ENCODE measurements around the gene ROPN1L.

ROPN1L gene

GRCh38 chr5:10479154-10479721 is 37.6 kb downstream of the ROPN1L start:
- no peak for DNase-seq (ENCODE audit: low read depth in 1 of 2, low spot score in 1 of 2)
- in situ Hi-C loops (cut with HindIII; ENCODE audit: low pct_unique_long_range_greater_than_20kb, low sequenced_read_pairs) = no loop called here
- no peak for TF ChIP-seq JUND (IDR thresholded peaks at IDR 0.05; ENCODE audit: low read depth)

GRCh38 chr5:10480237-10480985 is 38.7 kb downstream of the ROPN1L start:
- in situ Hi-C loops (cut with HindIII; ENCODE audit: low pct_unique_long_range_greater_than_20kb, low sequenced_read_pairs) = no loop called here
- no peak for DNase-seq (ENCODE audit: low read depth in 1 of 2, low spot score in 1 of 2)
- TF ChIP-seq JUND (IDR thresholded peaks at IDR 0.05; ENCODE audit: low read depth) = no peak

- TF ChIP-seq JUND (IDR thresholded peaks at IDR 0.05; ENCODE audit: low read depth) = no peak
- peak in 1 of 2 experiments; percentile 12 for DNase-seq (ENCODE audit: low read depth in 1 of 2, low spot score in 1 of 2)
- in situ Hi-C loops (cut with HindIII; ENCODE audit: low pct_unique_long_range_greater_than_20kb, low sequenced_read_pairs) = no loop called here
These were observed 39.7 kb downstream of the ROPN1L start for GRCh38 chr5:10481241-10481935.

- in situ Hi-C loops (cut with HindIII; ENCODE audit: low pct_unique_long_range_greater_than_20kb, low sequenced_read_pairs) = no loop called here
- TF ChIP-seq JUND (IDR thresholded peaks at IDR 0.05; ENCODE audit: low read depth) = no peak
- DNase-seq (ENCODE audit: low read depth in 1 of 2, low spot score in 1 of 2) = no peak
These were observed 41.3 kb downstream of the ROPN1L start for GRCh38 chr5:10482791-10483530.

- DNase-seq (ENCODE audit: low read depth in 1 of 2, low spot score in 1 of 2) = no peak
These were observed 43.1 kb downstream of the ROPN1L start for GRCh38 chr5:10484774-10485141.

GRCh38 chr5:10485142-10485795 is 43.6 kb downstream of the ROPN1L start:
- DNase-seq (ENCODE audit: low read depth in 1 of 2, low spot score in 1 of 2) = no peak
- in situ Hi-C loops (cut with HindIII; ENCODE audit: low pct_unique_long_range_greater_than_20kb, low sequenced_read_pairs) = no loop called here
- no peak for TF ChIP-seq JUND (IDR thresholded peaks at IDR 0.05; ENCODE audit: low read depth)

More at GRCh38 chr5:10484774-10485141, 43.1 kb downstream of the ROPN1L start:
- in situ Hi-C loops (cut with HindIII; ENCODE audit: low pct_unique_long_range_greater_than_20kb, low sequenced_read_pairs) = no loop called here
- TF ChIP-seq JUND (IDR thresholded peaks at IDR 0.05; ENCODE audit: low read depth) = no peak

GRCh38 chr5:10485897-10486296 is 44.2 kb downstream of the ROPN1L start:
- no peak for DNase-seq (ENCODE audit: low read depth in 1 of 2, low spot score in 1 of 2)
- TF ChIP-seq JUND (IDR thresholded peaks at IDR 0.05; ENCODE audit: low read depth) = no peak
- in situ Hi-C loops (cut with HindIII; ENCODE audit: low pct_unique_long_range_greater_than_20kb, low sequenced_read_pairs) = no loop called here

GRCh38 chr5:10486511-10487344 is 45.0 kb downstream of the ROPN1L start:
- no peak for TF ChIP-seq JUND (IDR thresholded peaks at IDR 0.05; ENCODE audit: low read depth)
- no peak for DNase-seq (ENCODE audit: low read depth in 1 of 2, low spot score in 1 of 2)
- in situ Hi-C loops (cut with HindIII; ENCODE audit: low pct_unique_long_range_greater_than_20kb, low sequenced_read_pairs) = no loop called here

GRCh38 chr5:10488144-10488543 is 46.5 kb downstream of the ROPN1L start:
- no peak for TF ChIP-seq JUND (IDR thresholded peaks at IDR 0.05; ENCODE audit: low read depth)
- DNase-seq (ENCODE audit: low read depth in 1 of 2, low spot score in 1 of 2) = no peak
- in situ Hi-C loops (cut with HindIII; ENCODE audit: low pct_unique_long_range_greater_than_20kb, low sequenced_read_pairs) = no loop called here

- in situ Hi-C loops (cut with HindIII; ENCODE audit: low pct_unique_long_range_greater_than_20kb, low sequenced_read_pairs) = no loop called here
- TF ChIP-seq JUND (IDR thresholded peaks at IDR 0.05; ENCODE audit: low read depth) = no peak
- DNase-seq (ENCODE audit: low read depth in 1 of 2, low spot score in 1 of 2) = no peak
These were observed 48.2 kb downstream of the ROPN1L start for GRCh38 chr5:10489810-10490426.

Data from T47D (cell line).